ENCODE measurements around the gene DHH. TPM values are rescaled to one million over a fixed set of nuclear protein-coding genes. Genes with fewer than 3 reads are reported as not detected.

The DHH gene
- total RNA-seq, 1 donor from 2014 or later: 1.5 TPM

- no peak for TF ChIP-seq CTCF (IDR thresholded peaks at IDR 0.05)
- intact Hi-C loops (cut with DNase I): no loop called here
- Histone ChIP-seq H3K36me3 (no peaks in the 10 kb centered on the region), H3K27ac (peak overlapping the region; percentile 98), H3K4me3 (peak overlapping the region; percentile 95), H3K4me1 (peaks cover 43% of the 10 kb centered on the region), H3K27me3 (ENCODE audit: low read depth) (no peaks in the 10 kb centered on the region), H3K9me3 (no peaks in the 10 kb centered on the region)
- no peak for DNase-seq
- no peak for ATAC-seq
Measured at GRCh38 chr12:49061157-49061650, 33.4 kb downstream of the DHH start.

- ATAC-seq: peak; percentile 88 to 92
- Histone ChIP-seq H3K9me3 (no peaks in the 10 kb centered on the region), H3K27me3 (ENCODE audit: low read depth) (no peaks in the 10 kb centered on the region), H3K27ac (peak within 1 kb of the TSS; percentile 98), H3K4me3 (peak within 1 kb of the TSS; percentile 95), H3K4me1 (peaks cover 50% of the 10 kb centered on the region), H3K36me3 (peaks cover under 1% of the 10 kb centered on the region)
- TF ChIP-seq CTCF (IDR thresholded peaks at IDR 0.05): peak; percentile 19
- peak; percentile 95 for DNase-seq
- intact Hi-C loops (cut with DNase I): no loop called here
Measured at GRCh38 chr12:49060237-49061156, 34.1 kb downstream of the DHH start, which contains the start of gene KMT2D. TSS of gene KMT2D (minus strand) at chr12:49060794. CDS start at chr12:49055324, 5,470 bp downstream.

GRCh38 chr12:49059299-49060171 is 35.1 kb downstream of the DHH start:
- Histone ChIP-seq H3K36me3 (peaks cover 10% of the 10 kb centered on the region), H3K4me3 (peak overlapping the region; percentile 95), H3K9me3 (no peaks in the 10 kb centered on the region), H3K4me1 (peaks cover 56% of the 10 kb centered on the region), H3K27ac (peak overlapping the region; percentile 98), H3K27me3 (ENCODE audit: low read depth) (no peaks in the 10 kb centered on the region)
- TF ChIP-seq CTCF (IDR thresholded peaks at IDR 0.05): no peak
- intact Hi-C loops (cut with DNase I): no loop called here
- DNase-seq: no peak
- ATAC-seq: peak; percentile 1 to 10

- no peak for TF ChIP-seq CTCF (IDR thresholded peaks at IDR 0.05)
- DNase-seq (no peak), ATAC-seq (no peak)
- intact Hi-C loops (cut with DNase I): no loop called here
- Histone ChIP-seq H3K9me3 (no peaks in the 10 kb centered on the region), H3K27me3 (ENCODE audit: low read depth) (no peaks in the 10 kb centered on the region), H3K36me3 (peaks cover 16% of the 10 kb centered on the region), H3K27ac (peak overlapping the region; percentile 98), H3K4me1 (peaks cover 52% of the 10 kb centered on the region), H3K4me3 (peak overlapping the region; percentile 95)
Measured at GRCh38 chr12:49059045-49059298, 35.6 kb downstream of the DHH start.

GRCh38 chr12:49058366-49059044 is 36.1 kb downstream of the DHH start:
- intact Hi-C loops (cut with DNase I): no loop called here
- peaks cover 48% of the 10 kb centered on the region for H3K4me1 ChIP-seq
- TF ChIP-seq CTCF (IDR thresholded peaks at IDR 0.05): no peak
- H3K9me3 ChIP-seq: no peaks in the 10 kb centered on the region
- no peaks in the 10 kb centered on the region for H3K27me3 ChIP-seq (ENCODE audit: low read depth)
- DNase-seq: no peak
- peaks cover 20% of the 10 kb centered on the region for H3K36me3 ChIP-seq
- ATAC-seq: no peak
- H3K4me3 ChIP-seq: peak overlapping the region; percentile 95
- peak overlapping the region; percentile 98 for H3K27ac ChIP-seq
